Endothelial cell of umbilical vein (primary cell): ENCODE data around the gene PALD1. TPM values are rescaled to one million over a fixed set of nuclear protein-coding genes. Genes with fewer than 3 reads are reported as not detected.

ENCODE experiments used
- BruUV-seq: library from RNA; stranded (reverse); fragments of 400-500 nt; replicated peaks from 2 replicates; lab custom pipeline; 2021; lab: Mats Ljungman, UMichigan
- CTCF ChIA-PET: fragments of 300-600, 350-600 bp; sonication (Branson Sonifier 250); formaldehyde crosslinking; loops from one replicate; lab custom pipeline; 2021; ENCODE audit warnings: antibody characterized with exemption, inconsistent platforms; lab: Charles Lee
- POLR2A ChIA-PET: fragments of 300-600, 350-600 bp; sonication (Branson Sonifier 250); formaldehyde crosslinking; loops from one replicate; lab custom pipeline; 2021; ENCODE audit warnings: antibody characterized with exemption, inconsistent platforms; lab: Charles Lee
- DNase-seq: peaks from one replicate; pipeline ENCODE4 v3.0.0-alpha.2; 2011; ENCODE audit warnings: low read depth, low spot score
- FAIRE-seq: peaks from 2 replicates; lab custom pipeline; 2011; peaks lifted over from hg19 to GRCh38; lab: Jason Lieb, UNC
- H2AFZ ChIP-seq: 2 replicates; pipeline ENCODE4 v1.6.0; 2012; ENCODE audit warnings: low read depth, low read length, control low read depth, inconsistent platforms
- H3K27ac ChIP-seq: 2 replicates; pipeline ENCODE4 v1.5.1; 2011; ENCODE audit warnings: low read depth, mild to moderate bottlenecking, control low read depth, low read length, moderate library complexity; ENCODE audit not compliant: insufficient read depth
- H3K27me3 ChIP-seq, 2 experiments: 2 replicates each; pipeline versions ENCODE4 v1.6.0 to v1.6.1; 2011; ENCODE audit warnings: low read length in 2 of 2, mixed read lengths in 1 of 2; ENCODE audit not compliant: control insufficient read depth in 2 of 2, insufficient read depth in 2 of 2
- H3K36me3 ChIP-seq, 2 experiments: 2 replicates in 1 of 2; 3 replicates in 1 of 2; pipeline ENCODE4 v1.5.1; 2011; ENCODE audit warnings: low read length in 2 of 2, mild to moderate bottlenecking in 1 of 2, moderate library complexity in 1 of 2; ENCODE audit not compliant: control insufficient read depth in 2 of 2, insufficient read depth in 2 of 2; ENCODE audit errors: extremely low read depth in 1 of 2
- H3K4me1 ChIP-seq: 3 replicates; pipeline ENCODE4 v1.5.1; 2011; ENCODE audit warnings: mild to moderate bottlenecking, low read length; ENCODE audit not compliant: control insufficient read depth, insufficient read depth; ENCODE audit errors: extremely low read depth
- H3K4me2 ChIP-seq: 2 replicates; pipeline ENCODE4 v1.6.1; 2011; ENCODE audit warnings: low read length, control low read depth, mixed read lengths; ENCODE audit not compliant: insufficient read depth
- H3K4me3 ChIP-seq, 3 experiments: fragments of 200-600 bp in 1 of 3; sonication (generic), shearing (Covaris generic) in 1 of 3; replicated peaks in 1 of 3; 2 replicates each; pipeline ENCODE4 v1.5.1; 2011 to 2016; ENCODE audit warnings: control low read depth in 3 of 3, low read length in 3 of 3, mild to moderate bottlenecking in 2 of 3, inconsistent platforms in 1 of 3, low read depth in 1 of 3, moderate library complexity in 1 of 3; ENCODE audit not compliant: insufficient read depth in 1 of 3
- H3K79me2 ChIP-seq: 2 replicates; pipeline ENCODE4 v1.6.0; 2012; ENCODE audit warnings: low read length, inconsistent platforms; ENCODE audit not compliant: control insufficient read depth, insufficient read depth
- H3K9ac ChIP-seq: replicated peaks from 2 replicates; pipeline ENCODE3; 2011; ENCODE audit warnings: low read length, control low read depth; ENCODE audit not compliant: insufficient read depth; ENCODE audit errors: extremely low read depth
- H3K9me1 ChIP-seq: replicated peaks from 3 replicates; pipeline ENCODE4 v1.6.0; 2011; ENCODE audit warnings: mild to moderate bottlenecking, low read length; ENCODE audit not compliant: control insufficient read depth, insufficient read depth; ENCODE audit errors: extremely low read depth
- H3K9me3 ChIP-seq: replicated peaks from 2 replicates; pipeline ENCODE4 v1.5.1; 2012; ENCODE audit warnings: low read length, inconsistent platforms; ENCODE audit not compliant: control insufficient read depth, insufficient read depth
- H4K20me1 ChIP-seq: replicated peaks from 2 replicates; pipeline ENCODE3; 2011; ENCODE audit warnings: mild to moderate bottlenecking, low read length; ENCODE audit not compliant: control insufficient read depth, insufficient read depth; ENCODE audit errors: extremely low read depth
- CTCF ChIP-seq, 2 donors: IDR thresholded peaks; 1 replicate in 1 of 2; 2 replicates in 1 of 2; pipeline ENCODE4 v1.5.1; 2011; ENCODE audit warnings: low read length in 2 of 2, mild to moderate bottlenecking in 2 of 2, moderate library complexity in 2 of 2, control low read depth in 1 of 2, inconsistent platforms in 1 of 2, low read depth in 1 of 2; ENCODE audit not compliant: insufficient read depth in 1 of 2; ENCODE audit errors: extremely low read depth in 1 of 2
- EZH2 ChIP-seq: IDR thresholded peaks from 2 replicates; pipeline ENCODE4 v1.6.1; 2012; ENCODE audit warnings: borderline replicate concordance, low read depth, mild to moderate bottlenecking, moderate library complexity, low read length, inconsistent platforms; ENCODE audit not compliant: severe bottlenecking
- FOS ChIP-seq: IDR thresholded peaks from 2 replicates; pipeline ENCODE4 v1.6.1; 2011; ENCODE audit warnings: mild to moderate bottlenecking, low read length, moderate library complexity, borderline replicate concordance; ENCODE audit not compliant: insufficient read depth
- GATA2 ChIP-seq: IDR thresholded peaks from 2 replicates; pipeline ENCODE4 v1.7.0; 2011; ENCODE audit warnings: low read depth, mild to moderate bottlenecking, moderate library complexity, mixed read lengths, low read length; ENCODE audit not compliant: insufficient read length, insufficient read depth
- JUN ChIP-seq: IDR thresholded peaks from 2 replicates; pipeline ENCODE4 v1.6.1; 2011; ENCODE audit warnings: borderline replicate concordance, low read depth; ENCODE audit not compliant: insufficient read length, insufficient read depth
- MAX ChIP-seq: IDR thresholded peaks from 2 replicates; pipeline ENCODE4 v1.6.1; 2011; ENCODE audit not compliant: insufficient read depth, insufficient read length
- MYC ChIP-seq: IDR thresholded peaks from one replicate; pipeline ENCODE4 v1.6.1; 2011; ENCODE audit warnings: mild to moderate bottlenecking, low read depth, low read length
- POLR2A ChIP-seq: IDR thresholded peaks from 2 replicates; pipeline ENCODE4 v1.6.1; 2012; ENCODE audit warnings: low read depth, mild to moderate bottlenecking, control low read depth, low read length
- POLR2AphosphoS5 ChIP-seq: IDR thresholded peaks from 2 replicates; pipeline ENCODE4 v1.6.1; 2012; ENCODE audit warnings: low read depth, mild to moderate bottlenecking, control low read depth, low read length, moderate library complexity; ENCODE audit not compliant: insufficient read depth
- dilution Hi-C: fragments of 300-500 bp; cut with MboI; formaldehyde crosslinking; loops from one replicate; pipeline ENCODE4 v1.15.0; 2019; ENCODE audit warnings: low sequenced_read_pairs; ENCODE audit not compliant: extremely low pct_ligation_motif_present
- intact Hi-C: fragments of 100-400 bp; cut with micrococcal nuclease; formaldehyde crosslinking; loops from one replicate; pipeline ENCODE4 v1.10.0; 2022
- polyA plus RNA-seq, 4 experiments: library from polyadenylated mRNA; depleted of rRNA in 3 of 4; stranded (reverse) in 3 of 4; unstranded in 1 of 4; fragments of >200 nt; gene quantifications; 2 replicates each; pipeline versions ENCODE4 v1.2.1 to v1.2.3, GENCODE V29; 2011 to 2012; ENCODE audit warnings: missing spikeins in 1 of 4
- total RNA-seq: library from RNA; stranded (reverse); gene quantifications from 2 replicates; pipeline ENCODE4 v1.2.3, GENCODE V29; 2021

Gene PALD1
- total and polyA plus RNA-seq, 2 donors (not counting 3 experiments of a cell fraction or from before 2014, with no cell fraction given), result 16.6 to 73.3 TPM

GRCh38 chr10:70475661-70476060 is 2.9 kb upstream of the PALD1 start:
- no peaks in the 10 kb centered on the region for H3K9me3 ChIP-seq
- H3K9me1 ChIP-seq, result no peaks in the 10 kb centered on the region
- no peak overlapping the region for H3K27ac ChIP-seq
- H2AFZ ChIP-seq, result no peak overlapping the region
- ChIA-PET POLR2A (no interaction called here), CTCF (interaction anchor here (0.9 to 2.9 kb wide), 2 partner anchors 15 to 24 kb away, joined by 3 to 16 read pairs; no protein-coding TSS in a partner anchor)
- intact Hi-C loops, result no loop called here
- H3K9ac ChIP-seq, result no peak overlapping the region
- H3K4me3 ChIP-seq, result no peak overlapping the region
- peaks cover 27% of the 10 kb centered on the region for H3K4me1 ChIP-seq
- FAIRE-seq (no peak), DNase-seq (no peak)
- no TSS peak for BruUV-seq
- no peak overlapping the region for H3K4me2 ChIP-seq
- TF ChIP-seq POLR2A, result no peak
- TF ChIP-seq POLR2AphosphoS5, result no peak
- TF ChIP-seq EZH2, result no peak
- no peak for TF ChIP-seq GATA2
- no peak for TF ChIP-seq JUN
- no peak for TF ChIP-seq MAX
- no peak for TF ChIP-seq CTCF (IDR thresholded peaks at IDR 0.05; ENCODE audit: extremely low read depth in 1 of 2, insufficient read depth in 1 of 2, low read depth in 1 of 2, low read length in 2 of 2)
- no peak for TF ChIP-seq MYC
- no peak for TF ChIP-seq FOS
- H3K27me3 ChIP-seq, result peaks cover 0 to 4% of the 10 kb centered on the region in 2 experiments
- H4K20me1 ChIP-seq, result no peaks in the 10 kb centered on the region
- dilution Hi-C loops, result no loop called here
- H3K36me3 ChIP-seq, result no peaks in the 10 kb centered on the region
- H3K79me2 ChIP-seq, result no peaks in the 10 kb centered on the region
